GM18867 (cell line): ENCODE measurements around the gene GORASP1.
A peak's percentile ranks its signal among the peaks of the same experiment; 100 is the strongest.
"Not testable (repeated sequence)": the region's sequence is repeated elsewhere in the genome, so short reads cannot be mapped to it uniquely, and the experiment has no call there.

Source experiments
- ATAC-seq: cut with Tn5 transposase; IDR thresholded peaks from one replicate; pipeline ENCODE4 v1.9.1; 2021; ENCODE audit warnings: mild to moderate bottlenecking, moderate library complexity; ENCODE audit not compliant: unreplicated experiment

GORASP1 gene

DNA sequence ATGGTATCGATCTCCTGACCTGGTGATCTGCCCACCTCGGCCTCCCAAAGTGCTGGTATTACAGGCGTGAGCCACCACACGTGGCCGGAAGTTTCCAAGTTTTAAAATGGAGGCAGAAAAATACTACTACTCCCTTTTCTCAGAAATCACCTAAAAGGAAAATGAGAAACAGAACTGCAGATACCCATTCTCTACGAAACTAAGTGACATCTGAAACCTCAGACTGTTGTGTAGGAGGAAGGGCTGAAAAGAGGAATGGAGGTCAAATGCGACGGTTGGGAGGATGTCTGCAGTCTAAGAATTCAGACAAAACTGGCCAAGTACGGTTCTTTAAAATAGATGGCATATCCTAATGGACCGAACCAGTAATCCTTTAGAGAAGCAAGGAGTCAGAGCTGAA, 31.5 kb downstream of the GORASP1 start:
- ATAC-seq: peak; percentile 84

DNA sequence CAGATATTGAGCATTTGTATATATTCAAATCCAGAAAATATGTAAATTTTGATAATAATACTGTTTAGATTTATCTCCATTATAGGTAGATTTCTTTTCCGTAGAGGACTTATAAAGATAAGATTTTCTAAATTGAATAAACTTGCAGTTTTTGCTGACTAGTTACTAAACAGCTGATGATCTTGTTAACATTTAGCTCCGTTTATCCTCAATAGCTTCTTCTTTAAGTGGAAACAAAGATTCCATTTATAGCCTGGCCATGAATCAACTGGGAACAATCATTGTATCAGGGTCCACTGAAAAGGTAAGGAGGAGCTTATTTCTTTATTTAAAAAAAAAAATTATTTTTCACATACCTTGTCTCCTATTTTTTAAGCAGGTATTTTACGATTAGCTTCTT, 38.9 kb downstream of the GORASP1 start:
- ATAC-seq: no peak

DNA sequence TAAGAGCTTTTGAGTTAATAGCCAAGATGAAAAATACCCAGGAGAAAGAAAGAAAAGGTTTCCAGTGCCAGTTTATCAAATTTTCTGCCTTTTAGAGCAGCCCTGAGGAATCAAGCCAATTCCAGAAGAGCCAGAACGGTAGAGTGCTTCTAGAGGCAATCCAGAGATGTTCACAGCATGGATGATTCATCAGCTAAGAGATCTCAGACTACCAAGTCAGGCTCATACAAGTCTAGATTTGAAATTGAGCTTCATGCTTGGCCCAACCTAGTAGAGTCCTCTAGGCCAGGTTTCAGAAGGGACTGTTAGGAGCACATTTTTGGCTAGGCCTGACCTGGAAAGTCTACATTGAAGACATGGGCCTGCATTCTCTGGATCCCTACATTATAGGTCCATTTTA, 40.1 kb downstream of the GORASP1 start:
- ATAC-seq: no peak

DNA sequence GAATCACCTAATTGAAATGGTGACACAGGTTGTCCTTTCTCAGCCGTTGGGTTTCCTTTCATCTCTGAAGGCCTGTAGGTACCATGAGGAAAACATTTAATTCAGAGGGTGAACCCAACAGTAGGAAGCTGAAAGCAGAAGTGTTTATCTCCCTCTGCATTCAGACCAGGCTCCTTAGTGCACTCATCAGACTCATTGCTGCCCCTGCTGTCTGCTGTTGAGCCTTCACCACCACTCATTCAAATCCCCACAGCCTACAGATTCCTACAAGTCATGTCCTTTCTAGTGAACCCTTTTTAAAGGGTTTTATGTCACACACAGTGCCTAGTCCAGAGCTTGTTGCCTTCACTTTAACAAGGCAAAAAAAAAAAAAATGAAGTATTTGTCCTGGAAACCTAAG, 42.2 kb downstream of the GORASP1 start:
- ATAC-seq: peak; percentile 97

DNA sequence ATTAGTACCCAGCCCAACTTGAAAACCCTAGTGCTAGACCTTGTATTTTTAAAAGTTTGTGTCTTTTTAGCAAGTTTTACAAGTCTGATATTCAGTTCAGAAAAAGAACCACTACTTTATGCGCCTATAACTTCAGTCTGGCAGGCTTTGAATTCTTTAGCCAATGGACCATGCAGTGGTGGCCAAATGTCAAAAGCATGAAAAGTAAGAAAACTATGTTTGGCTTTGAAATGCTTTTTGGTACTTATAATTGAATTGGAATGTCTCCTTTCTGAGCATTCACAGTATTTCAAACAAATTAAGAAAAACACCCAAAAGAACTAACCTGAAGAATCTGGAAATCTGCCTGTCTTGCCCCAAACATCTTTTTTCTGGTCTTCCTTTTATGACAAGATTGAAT, 42.8 kb downstream of the GORASP1 start:
- ATAC-seq: no peak

DNA sequence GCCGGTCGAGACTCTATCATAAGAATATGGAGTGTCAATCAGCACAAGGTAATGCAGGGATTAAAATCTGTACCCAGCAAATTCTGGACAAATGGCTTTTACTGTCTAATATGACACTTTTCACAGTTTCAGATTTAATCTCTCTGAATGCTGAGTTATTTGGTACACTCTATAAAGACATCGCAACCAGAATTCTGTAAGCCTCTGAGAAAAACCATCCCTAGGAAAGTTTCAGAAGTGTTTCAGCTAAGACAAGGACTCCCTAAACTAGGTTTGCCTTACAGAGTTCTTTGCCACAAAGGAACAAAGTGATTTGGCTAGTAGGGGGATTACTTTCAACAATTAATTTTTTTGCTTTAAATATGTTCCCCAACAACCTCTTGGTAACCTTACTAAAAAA, 44.3 kb downstream of the GORASP1 start:
- ATAC-seq: no peak

DNA sequence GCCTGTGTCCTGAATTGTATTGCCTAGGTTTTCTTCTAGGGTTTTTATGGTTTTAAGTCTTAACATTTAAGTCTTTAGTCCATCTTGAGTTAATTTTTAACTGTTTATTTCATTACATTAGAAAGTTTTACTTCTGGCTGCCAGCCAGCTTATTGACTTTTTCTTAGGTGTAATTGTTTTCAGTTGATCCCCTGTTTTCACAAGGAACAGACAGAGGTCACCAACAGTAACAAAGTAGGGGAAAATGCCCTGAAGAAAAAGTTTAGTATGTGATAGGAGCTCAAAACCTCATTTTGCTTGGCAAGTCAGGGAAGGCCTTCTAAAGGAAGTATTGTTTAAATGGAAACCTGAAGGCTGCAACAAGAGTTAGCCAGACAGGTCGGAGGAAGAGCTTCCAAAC, 45.2 kb downstream of the GORASP1 start:
- ATAC-seq: no peak

DNA sequence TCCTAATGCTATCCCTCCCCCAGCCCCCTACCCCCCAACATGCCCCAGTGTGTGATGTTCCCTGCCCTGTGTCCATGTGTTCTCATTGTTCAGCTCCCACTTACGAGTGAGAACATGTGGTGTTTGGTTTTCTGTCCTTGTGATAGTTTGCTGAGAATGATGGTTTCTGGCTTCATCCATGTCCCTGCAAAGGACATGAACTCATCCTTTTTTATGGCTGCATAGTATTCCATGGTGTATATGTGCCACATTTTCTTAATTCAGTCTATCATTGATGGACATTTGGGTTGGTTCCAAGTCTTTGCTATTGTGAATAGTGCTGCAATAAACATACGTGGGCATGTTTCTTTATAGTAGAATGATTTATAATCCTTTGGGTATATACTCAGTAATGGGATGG, 46.2 kb downstream of the GORASP1 start:
- ATAC-seq: not testable (repeated sequence)

DNA sequence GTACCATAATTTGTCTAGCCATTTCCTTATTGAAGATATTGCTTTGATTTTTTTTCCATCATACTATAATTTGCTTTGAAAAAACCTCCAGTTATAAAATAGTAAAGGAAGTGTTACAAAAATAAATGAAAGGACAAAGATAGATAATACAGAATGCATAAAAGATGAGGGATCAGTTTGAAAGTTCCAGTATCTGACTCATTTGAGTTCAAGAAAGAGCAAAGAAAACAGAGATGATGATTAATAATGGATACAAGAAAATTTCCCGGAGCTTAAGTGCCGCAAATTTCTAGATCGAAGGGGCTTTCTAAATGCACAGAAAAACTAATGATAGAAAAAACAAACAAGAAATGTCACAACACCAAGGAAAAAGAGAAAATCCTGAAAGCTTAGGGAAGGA, 51.3 kb downstream of the GORASP1 start:
- no peak for ATAC-seq

DNA sequence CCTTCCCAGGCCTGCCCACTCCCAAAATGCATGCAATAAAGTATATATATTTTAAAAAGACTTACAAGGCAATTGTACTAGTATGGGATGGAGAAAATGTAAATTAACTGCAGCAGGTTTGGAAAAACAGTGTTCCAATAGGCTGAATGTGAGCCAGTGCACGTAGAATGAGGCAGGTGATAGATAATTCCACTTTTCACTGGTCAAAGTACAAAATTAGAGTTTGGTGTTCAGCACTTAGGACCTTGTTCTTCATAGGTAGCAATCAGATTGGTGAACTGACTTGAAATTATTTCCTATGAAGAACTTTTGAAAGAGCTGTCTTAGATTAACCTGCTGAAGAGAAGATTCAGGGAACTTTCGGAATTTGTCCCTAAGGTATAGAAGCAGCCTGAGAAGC, 53.7 kb downstream of the GORASP1 start:
- no peak for ATAC-seq

DNA sequence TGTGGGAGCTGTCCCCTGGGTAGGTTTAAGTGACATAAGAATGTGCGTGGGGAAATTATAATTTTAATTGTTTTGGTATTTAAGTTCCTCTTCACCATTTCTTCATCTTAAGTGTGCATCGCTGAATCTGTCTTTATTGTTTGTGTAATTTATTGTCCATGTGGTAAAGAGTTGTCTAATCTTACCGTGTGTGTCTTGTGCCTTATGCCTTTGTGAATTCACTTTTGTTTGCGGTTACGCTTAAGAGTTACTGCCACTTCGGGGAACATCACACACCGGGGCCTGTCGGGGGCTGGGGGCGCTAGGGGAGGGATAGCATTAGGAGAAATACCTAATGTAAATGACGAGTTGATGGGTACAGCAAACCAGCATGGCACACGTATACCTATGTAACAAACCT, 54.8 kb downstream of the GORASP1 start:
- no peak for ATAC-seq

DNA sequence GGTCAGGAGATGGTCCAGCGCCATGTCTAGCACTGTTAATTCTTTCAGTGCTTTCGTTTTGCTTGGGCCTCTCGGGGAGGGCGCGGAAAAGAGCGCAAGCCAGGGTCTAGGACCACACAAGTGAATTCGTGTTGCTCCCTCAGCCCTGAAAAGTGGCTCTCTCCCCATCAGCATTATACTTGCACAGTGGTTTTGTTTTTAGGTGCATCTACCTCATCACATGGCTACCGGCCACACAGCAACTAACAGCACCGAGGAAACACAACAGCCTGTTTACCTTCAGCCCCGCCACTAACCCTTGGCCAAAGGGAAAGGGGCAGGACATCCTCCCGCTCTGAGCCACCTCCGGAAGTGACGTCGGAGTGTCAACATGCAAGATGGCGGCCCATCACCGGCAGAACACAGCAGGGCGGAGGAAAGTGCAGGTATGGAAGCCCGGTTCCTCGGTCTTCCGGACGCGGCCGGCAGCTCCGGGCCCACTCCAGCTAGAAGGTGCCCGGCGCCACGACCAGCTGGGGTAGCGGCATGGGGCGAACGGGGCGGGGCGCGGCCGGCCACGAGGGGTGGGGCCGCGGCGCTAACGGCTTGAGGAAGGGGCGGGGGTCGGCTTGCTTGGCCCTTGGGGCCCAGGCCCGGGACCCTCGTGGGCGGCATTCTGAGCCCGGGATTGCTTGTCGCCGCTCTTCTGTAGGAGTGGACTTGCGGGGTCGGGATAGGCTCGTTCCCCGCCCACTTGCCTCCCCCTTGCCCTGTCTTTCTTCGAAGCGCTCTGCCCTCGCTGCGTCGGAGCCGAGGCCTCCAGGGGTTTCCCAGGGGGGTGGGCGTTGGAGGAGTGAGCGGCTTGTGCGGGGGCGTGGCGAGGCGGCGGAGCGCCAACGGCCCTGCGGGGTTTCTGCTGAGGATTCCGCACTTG, 55.5 kb downstream of the GORASP1 start, which contains the start of the genes SCN11A and WDR48:
Gene SCN11A (minus strand): TSS at position 296 of the 913 bp plus-strand sequence. CDS start 101,582 bp downstream, outside the sequence.
Gene WDR48 (plus strand): TSS at position 368 of the 913 bp plus-strand sequence. CDS start 10 bp downstream, at position 378.
- ATAC-seq: peak; percentile 99

DNA sequence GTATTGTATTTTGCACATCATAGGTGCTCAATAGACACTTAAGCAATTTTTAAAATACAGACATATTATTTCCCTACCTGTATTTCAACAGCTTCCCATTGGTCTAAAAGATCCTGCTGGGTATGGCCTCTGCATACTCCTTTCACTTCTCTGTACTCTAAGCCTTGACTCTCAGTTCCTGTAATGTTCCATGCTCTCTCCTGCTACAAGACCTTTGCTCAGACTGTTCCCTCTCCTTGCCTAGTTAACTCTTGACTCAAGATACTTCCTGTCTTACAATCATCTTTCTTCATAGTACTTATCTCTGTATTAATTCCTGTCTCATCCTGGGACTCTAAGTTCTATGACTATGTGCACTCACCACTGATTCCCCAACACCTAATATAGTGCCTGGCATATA, 57.4 kb downstream of the GORASP1 start:
- no peak for ATAC-seq
